ENCODE measurements around the gene ADORA1.

ADORA1 gene

GRCh38 chr1:203176273-203177035, 48.9 kb downstream of the ADORA1 start:
- DNase-seq, result peak in 1 of 2 donors; percentile 54

GRCh38 chr1:203177036-203177405, 49.5 kb downstream of the ADORA1 start:
- DNase-seq, result peak in 1 of 2 donors; percentile 55

GRCh38 chr1:203177470-203178039, 50.0 kb downstream of the ADORA1 start:
- DNase-seq, result peak; percentile 48 to 72

- no peak for DNase-seq
These were observed 50.6 kb downstream of the ADORA1 start for GRCh38 chr1:203178083-203178482.

GRCh38 chr1:203178821-203179666, 51.5 kb downstream of the ADORA1 start:
- no peak for DNase-seq

GRCh38 chr1:203179667-203180005, 52.1 kb downstream of the ADORA1 start:
- DNase-seq, result no peak

GRCh38 chr1:203180611-203181330, 53.2 kb downstream of the ADORA1 start:
- no peak for DNase-seq

- DNase-seq, result no peak
These were observed 54.3 kb downstream of the ADORA1 start for GRCh38 chr1:203181586-203182386.

GRCh38 chr1:203182387-203182953, 54.9 kb downstream of the ADORA1 start:
- no peak for DNase-seq

GRCh38 chr1:203183828-203184227, 56.3 kb downstream of the ADORA1 start:
- DNase-seq, result no peak

- no peak for DNase-seq
These were observed 56.9 kb downstream of the ADORA1 start for GRCh38 chr1:203184467-203184866.

- no peak for DNase-seq
These were observed 57.5 kb downstream of the ADORA1 start for GRCh38 chr1:203185061-203185461.

GRCh38 chr1:203185585-203185984, 58.1 kb downstream of the ADORA1 start:
- DNase-seq, result no peak

- no peak for DNase-seq
These were observed 58.5 kb downstream of the ADORA1 start for GRCh38 chr1:203186091-203186445.

GRCh38 chr1:203186446-203187303, 59.1 kb downstream of the ADORA1 start, which contains the start of gene CHI3L1:
CHI3L1 (minus strand) TSS chr1:203186704; CDS start chr1:203186623, 81 bp downstream.
- peak; percentile 93 to 99 for DNase-seq

- DNase-seq, result peak; percentile 85 to 97
These were observed 59.8 kb downstream of the ADORA1 start for GRCh38 chr1:203187304-203187685.

- no peak for DNase-seq
These were observed 60.3 kb downstream of the ADORA1 start for GRCh38 chr1:203187689-203188264.

GRCh38 chr1:203188686-203189232, 61.2 kb downstream of the ADORA1 start:
- DNase-seq, result no peak

GRCh38 chr1:203189951-203190352, 62.4 kb downstream of the ADORA1 start:
- no peak for DNase-seq

- DNase-seq, result no peak
These were observed 63.4 kb downstream of the ADORA1 start for GRCh38 chr1:203190949-203191348.

Measured in inflammatory macrophage treated with lipopolysaccharide for 1 hour (primary cell).